Parathyroid adenoma (tissue), 2 donors: ENCODE measurements around the gene LRRC55.

Experiments used
- H2AFZ ChIP-seq: fragments of 300-600 bp; sonication (generic); one replicate; pipeline ENCODE4 v1.7.0; 2017; ENCODE audit warnings: antibody characterized with exemption, mild to moderate bottlenecking
- H3K27ac ChIP-seq: fragments of 300-600 bp; sonication (generic); one replicate; pipeline ENCODE4 v1.7.0; 2017
- H3K27me3 ChIP-seq: fragments of 300-600 bp; sonication (generic); one replicate; pipeline ENCODE4 v1.7.0; 2017; ENCODE audit warnings: low read length; ENCODE audit not compliant: control insufficient read depth, insufficient read depth
- H3K36me3 ChIP-seq: fragments of 300-600 bp; sonication (generic); one replicate; pipeline ENCODE4 v1.7.0; 2017; ENCODE audit warnings: low read length; ENCODE audit not compliant: control insufficient read depth, insufficient read depth
- H3K4me1 ChIP-seq: fragments of 300-600 bp; sonication (generic); one replicate; pipeline ENCODE4 v1.7.0; 2017; ENCODE audit warnings: control low read depth
- H3K4me2 ChIP-seq: fragments of 300-600 bp; sonication (generic); one replicate; pipeline ENCODE4 v1.7.0; 2017; ENCODE audit warnings: low read length
- H3K4me3 ChIP-seq: fragments of 300-600 bp; sonication (generic); one replicate; pipeline ENCODE4 v1.7.0; 2017; ENCODE audit warnings: low read depth, low read length
- H3K79me2 ChIP-seq: fragments of 300-600 bp; sonication (generic); one replicate; pipeline ENCODE4 v1.7.0; 2017; ENCODE audit warnings: control low read depth
- H3K9ac ChIP-seq: fragments of 300-600 bp; sonication (generic); one replicate; pipeline ENCODE4 v1.7.0; 2017; ENCODE audit warnings: mild to moderate bottlenecking
- H3K9me3 ChIP-seq: fragments of 300-600 bp; sonication (generic); one replicate; pipeline ENCODE4 v1.7.0; 2017; ENCODE audit warnings: low read length; ENCODE audit not compliant: control insufficient read depth
- TF ChIP-seq, protein P1 (sequence below): fragments of 300-600 bp; sonication (generic); IDR thresholded peaks from one replicate; pipeline ENCODE4 v1.7.0; 2017; ENCODE audit warnings: antibody characterized with exemption, mild to moderate bottlenecking
- donor health status: primary hyperparathyroidism.

LRRC55 gene

DNA sequence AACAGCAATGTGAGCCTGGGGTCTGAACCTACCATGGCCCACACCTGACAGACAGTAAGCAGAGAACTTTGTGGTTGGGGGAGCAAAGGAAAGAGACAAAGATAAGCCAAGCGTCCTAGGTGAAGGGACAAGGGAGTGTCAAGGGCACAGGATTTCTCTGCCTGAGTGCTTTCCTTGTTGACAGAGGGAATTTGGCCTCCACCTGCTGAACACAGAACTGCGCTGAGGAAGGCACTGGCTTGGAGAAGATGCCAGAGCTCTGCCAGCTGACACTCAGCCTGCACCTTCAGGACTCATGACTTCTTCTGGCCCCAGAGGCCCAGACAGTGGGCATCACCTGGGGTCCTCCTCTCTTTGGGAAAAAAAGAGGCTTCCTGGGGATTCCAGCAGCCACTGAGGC lies 789 bp upstream of the LRRC55 start:
- H3K4me3 ChIP-seq, result no peak overlapping the region
- TF ChIP-seq, protein P1, sequence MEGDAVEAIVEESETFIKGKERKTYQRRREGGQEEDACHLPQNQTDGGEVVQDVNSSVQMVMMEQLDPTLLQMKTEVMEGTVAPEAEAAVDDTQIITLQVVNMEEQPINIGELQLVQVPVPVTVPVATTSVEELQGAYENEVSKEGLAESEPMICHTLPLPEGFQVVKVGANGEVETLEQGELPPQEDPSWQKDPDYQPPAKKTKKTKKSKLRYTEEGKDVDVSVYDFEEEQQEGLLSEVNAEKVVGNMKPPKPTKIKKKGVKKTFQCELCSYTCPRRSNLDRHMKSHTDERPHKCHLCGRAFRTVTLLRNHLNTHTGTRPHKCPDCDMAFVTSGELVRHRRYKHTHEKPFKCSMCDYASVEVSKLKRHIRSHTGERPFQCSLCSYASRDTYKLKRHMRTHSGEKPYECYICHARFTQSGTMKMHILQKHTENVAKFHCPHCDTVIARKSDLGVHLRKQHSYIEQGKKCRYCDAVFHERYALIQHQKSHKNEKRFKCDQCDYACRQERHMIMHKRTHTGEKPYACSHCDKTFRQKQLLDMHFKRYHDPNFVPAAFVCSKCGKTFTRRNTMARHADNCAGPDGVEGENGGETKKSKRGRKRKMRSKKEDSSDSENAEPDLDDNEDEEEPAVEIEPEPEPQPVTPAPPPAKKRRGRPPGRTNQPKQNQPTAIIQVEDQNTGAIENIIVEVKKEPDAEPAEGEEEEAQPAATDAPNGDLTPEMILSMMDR, result no peak

GRCh38 chr11:57182896-57183295 lies 1.1 kb downstream of the LRRC55 start:
- no peaks in the 10 kb centered on the region for H3K36me3 ChIP-seq
- H3K27ac ChIP-seq, result no peak overlapping the region
- H2AFZ ChIP-seq, result no peak overlapping the region
- no peaks in the 10 kb centered on the region for H3K27me3 ChIP-seq
- H3K9me3 ChIP-seq, result no peaks in the 10 kb centered on the region
- H3K9ac ChIP-seq, result no peak overlapping the region
- no peak overlapping the region for H3K4me2 ChIP-seq
- no peaks in the 10 kb centered on the region for H3K79me2 ChIP-seq
- no peak overlapping the region for H3K4me3 ChIP-seq
- TF ChIP-seq, protein P1, result no peak
- no peaks in the 10 kb centered on the region for H3K4me1 ChIP-seq

More for the DNA sequence above, 789 bp upstream of the LRRC55 start:
- Histone ChIP-seq H3K27me3 (no peaks in the 10 kb centered on the region), H3K4me1 (no peaks in the 10 kb centered on the region), H3K4me2 (no peak overlapping the region), H3K79me2 (no peaks in the 10 kb centered on the region), H3K9me3 (no peaks in the 10 kb centered on the region), H3K27ac (no peak overlapping the region), H3K9ac (no peak overlapping the region), H3K36me3 (no peaks in the 10 kb centered on the region), H2AFZ (no peak overlapping the region)

DNA sequence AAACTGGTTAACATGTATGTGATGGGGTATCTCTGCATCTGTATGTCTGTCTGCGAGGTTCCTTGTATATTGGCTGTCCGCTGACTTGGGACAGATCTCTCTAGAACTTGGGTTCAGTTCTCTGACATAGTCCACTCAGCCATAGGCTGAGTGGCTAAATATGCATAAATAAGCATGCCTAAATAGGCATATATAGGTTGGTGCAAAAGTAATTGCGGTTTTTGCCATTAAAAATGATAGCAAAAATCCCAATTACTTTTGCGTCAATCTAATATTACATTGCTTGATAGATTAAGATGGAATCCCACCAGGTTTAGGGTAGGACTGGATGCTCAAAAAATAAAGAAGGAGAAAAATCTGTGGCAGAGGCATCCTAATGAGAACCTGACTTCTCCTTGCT lies 8.8 kb downstream of the LRRC55 start:
- Histone ChIP-seq H3K9ac (no peak overlapping the region), H3K4me3 (no peak overlapping the region), H3K4me2 (no peak overlapping the region), H3K79me2 (no peaks in the 10 kb centered on the region), H3K27me3 (no peaks in the 10 kb centered on the region), H3K9me3 (no peaks in the 10 kb centered on the region), H2AFZ (no peak overlapping the region), H3K27ac (no peak overlapping the region), H3K36me3 (no peaks in the 10 kb centered on the region), H3K4me1 (no peaks in the 10 kb centered on the region)
- TF ChIP-seq, protein P1, result no peak

DNA sequence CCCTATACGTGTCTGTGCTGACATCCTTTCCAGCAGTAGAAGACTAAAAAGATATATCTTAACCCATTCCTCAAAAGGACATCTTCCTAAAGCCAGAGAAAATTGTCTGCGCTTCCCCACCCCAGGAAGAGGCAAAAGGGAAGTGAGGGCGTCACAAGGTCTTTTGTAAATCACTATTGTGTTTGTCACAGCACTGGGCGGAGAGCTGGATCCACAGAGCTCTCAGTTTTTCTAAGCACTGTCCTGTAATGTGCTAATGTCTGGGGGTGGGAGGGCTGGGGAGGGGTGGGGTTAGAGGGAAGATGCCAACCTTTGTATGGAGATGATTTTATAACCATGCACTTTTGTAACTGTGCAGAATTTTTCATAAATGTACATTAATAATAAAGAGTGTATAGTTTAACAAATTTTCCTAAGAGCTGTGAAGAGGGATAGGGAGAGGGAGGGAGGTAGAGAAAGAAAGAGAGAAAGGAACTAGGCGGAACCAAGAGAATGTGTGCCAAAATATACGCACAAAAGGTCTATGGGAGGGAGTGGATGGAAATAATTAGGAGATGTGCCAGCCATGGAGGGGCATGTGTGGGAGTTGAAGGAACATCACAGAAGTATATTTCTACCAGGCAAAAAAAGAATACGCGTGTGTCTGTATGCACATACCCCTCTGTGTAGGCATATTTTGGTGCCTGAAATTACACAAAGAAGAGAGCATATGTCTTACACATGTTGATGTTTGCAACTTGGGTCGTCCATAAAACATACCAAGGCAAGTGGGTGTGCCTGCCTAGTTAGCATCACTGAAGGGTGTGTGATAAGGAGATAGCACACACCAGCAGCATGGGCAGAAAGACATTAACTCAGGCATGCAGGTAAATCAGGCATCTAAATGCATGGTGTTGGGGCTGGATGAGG lies 9.8 kb downstream of the LRRC55 start:
- H3K9ac ChIP-seq, result no peak overlapping the region
- no peak overlapping the region for H2AFZ ChIP-seq
- H3K4me1 ChIP-seq, result no peaks in the 10 kb centered on the region
- no peaks in the 10 kb centered on the region for H3K36me3 ChIP-seq
- H3K4me2 ChIP-seq, result no peak overlapping the region
- TF ChIP-seq, protein P1, result no peak
- H3K9me3 ChIP-seq, result no peaks in the 10 kb centered on the region
- H3K27ac ChIP-seq, result no peak overlapping the region
- H3K27me3 ChIP-seq, result no peaks in the 10 kb centered on the region
- no peaks in the 10 kb centered on the region for H3K79me2 ChIP-seq
- no peak overlapping the region for H3K4me3 ChIP-seq

DNA sequence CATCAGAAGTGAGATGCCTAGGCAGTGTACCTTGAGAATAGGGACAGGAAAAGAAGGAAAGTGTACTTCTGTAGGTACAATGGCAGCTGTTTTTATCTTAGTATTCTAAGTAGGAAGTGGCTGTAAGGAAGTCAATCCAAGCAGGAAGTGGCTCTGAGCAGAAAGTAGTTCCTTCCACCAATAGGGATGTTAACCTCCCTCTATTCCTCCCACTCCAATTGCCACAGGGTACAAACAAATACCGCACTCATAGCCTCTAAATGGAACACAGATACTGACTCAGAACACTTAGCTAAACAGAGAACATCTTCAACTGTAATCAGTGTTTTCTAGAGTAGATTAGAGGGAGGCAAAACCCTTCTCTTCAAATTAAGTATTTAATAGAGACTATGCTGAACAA lies 10.6 kb downstream of the LRRC55 start:
- Histone ChIP-seq H3K4me2 (no peak overlapping the region), H3K36me3 (no peaks in the 10 kb centered on the region), H3K4me1 (no peaks in the 10 kb centered on the region), H3K9me3 (no peaks in the 10 kb centered on the region), H3K27ac (no peak overlapping the region), H3K79me2 (no peaks in the 10 kb centered on the region), H2AFZ (no peak overlapping the region), H3K9ac (no peak overlapping the region), H3K27me3 (no peaks in the 10 kb centered on the region), H3K4me3 (no peak overlapping the region)
- TF ChIP-seq, protein P1, result no peak
